ENCODE results near the gene PACRG. TPM values are rescaled to one million over a fixed set of nuclear protein-coding genes. Genes with fewer than 3 reads are reported as not detected.

PACRG gene
- total and polyA plus RNA-seq, 2 of the 13 experiments (the other 11 are each of a cell fraction or from before 2014, with no cell fraction given), result 0.13 TPM; not detected in 1

GRCh38 chr6:162680871-162681270, 46.9 kb upstream of the PACRG start (continued):
- no peak for TF ChIP-seq ZNF280D (CRISPR knock-in tag; IDR thresholded peaks at IDR 0.05)
- TF ChIP-seq IKZF4 (CRISPR knock-in tag; IDR thresholded peaks at IDR 0.05; ENCODE audit: borderline replicate concordance, low read depth, not compliant biosample characterization), result no peak
- no peak for TF ChIP-seq ATF5 (CRISPR knock-in tag; IDR thresholded peaks at IDR 0.05; ENCODE audit: low read depth)
- TF ChIP-seq NFIB (CRISPR knock-in tag; IDR thresholded peaks at IDR 0.05; ENCODE audit: borderline replicate concordance), result no peak
- no peak for TF ChIP-seq LRRFIP1 (CRISPR knock-in tag; conservative IDR thresholded peaks at IDR 0.05)
- no peak for TF ChIP-seq HNRNPL (IDR thresholded peaks at IDR 0.05; ENCODE audit: low read depth, low read length)
- TF ChIP-seq SETDB1 (CRISPR knock-in tag; IDR thresholded peaks at IDR 0.05; ENCODE audit: borderline replicate concordance), result no peak
- no peak for TF ChIP-seq ZFP41 (CRISPR knock-in tag; IDR thresholded peaks at IDR 0.05; ENCODE audit: borderline replicate concordance)
- TF ChIP-seq FUBP1 (CRISPR knock-in tag; IDR thresholded peaks at IDR 0.05; ENCODE audit: borderline replicate concordance), result no peak
